K562 (cell line): Measurements from ENCODE around the gene KRTAP3-2. TPM values are rescaled to one million over a fixed set of nuclear protein-coding genes. Genes with fewer than 3 reads are reported as not detected.

ENCODE experiments used
- ATAC-seq: fragments of 200-7000 bp; cut with Tn5 transposase; 3 replicates; pipeline ENCODE4 v1.9.1; 2020; ENCODE audit warnings: moderate library complexity
- BruUV-seq: library from RNA; stranded (reverse); fragments of 400-500 nt; replicated peaks from 2 replicates; lab custom pipeline; 2021; lab: Mats Ljungman, UMichigan
- CTCF ChIA-PET: fragments of 300-600 bp; formaldehyde crosslinking; extraction: SDS; loops from one replicate; lab custom pipeline; 2021; ENCODE audit warnings: low intra/inter-chr PET ratio; lab: Yijun Ruan, JAX
- POLR2A ChIA-PET: fragments of 300-600, 350-650 bp; sonication (Branson Sonifier 250); formaldehyde crosslinking; extraction: SDS; loops from one replicate; lab custom pipeline; 2021; ENCODE audit warnings: antibody characterized with exemption, inconsistent platforms; lab: Yijun Ruan, JAX
- DNase-seq, 4 experiments: peaks; one replicate each; pipeline versions ENCODE4 v3.0.0 to v3.0.0-alpha.2; 2011 to 2018; ENCODE audit warnings: low spot score in 3 of 4, mixed read lengths in 3 of 4; ENCODE audit errors: extremely low read depth in 1 of 4
- FAIRE-seq: peaks from 2 replicates; lab custom pipeline; 2011; peaks lifted over from hg19 to GRCh38; lab: Jason Lieb, UNC
- H2AFZ ChIP-seq: 2 replicates; pipeline ENCODE4 v1.6.0; 2011; ENCODE audit warnings: low read depth, low read length, control low read depth, inconsistent platforms
- H3K27ac ChIP-seq: fragments of 200-600 bp; 3 replicates; pipeline ENCODE4 v1.8.0; 2011; ENCODE audit warnings: low read depth, mild to moderate bottlenecking, control low read depth, inconsistent platforms, low read length, moderate library complexity, mixed read lengths; ENCODE audit errors: extremely low read depth
- H3K27me3 ChIP-seq, 2 experiments: fragments of 300-600 bp in 1 of 2; 2 replicates in 1 of 2; 3 replicates in 1 of 2; pipeline versions ENCODE4 v1.6.0 to v1.8.0; 2011; ENCODE audit warnings: inconsistent platforms in 2 of 2, low read length in 2 of 2, mild to moderate bottlenecking in 1 of 2, mixed read lengths in 1 of 2, moderate library complexity in 1 of 2; ENCODE audit not compliant: control insufficient read depth in 2 of 2, insufficient read depth in 2 of 2
- H3K36me3 ChIP-seq: fragments of 300-600 bp; 3 replicates; pipeline ENCODE4 v1.8.0; 2011; ENCODE audit warnings: mild to moderate bottlenecking, low read length, inconsistent platforms; ENCODE audit not compliant: control insufficient read depth, insufficient read depth
- H3K4me1 ChIP-seq, 2 experiments: fragments of 200-600 bp in 1 of 2; replicated peaks in 1 of 2; 2 replicates in 1 of 2; 3 replicates in 1 of 2; pipeline versions ENCODE4 v1.5.1 to v1.8.0; 2011; ENCODE audit warnings: inconsistent platforms in 2 of 2, low read length in 2 of 2, mild to moderate bottlenecking in 1 of 2, mixed read lengths in 1 of 2, moderate library complexity in 1 of 2; ENCODE audit not compliant: control insufficient read depth in 2 of 2, insufficient read depth in 2 of 2
- H3K4me2 ChIP-seq: 2 replicates; pipeline ENCODE4 v1.6.1; 2011; ENCODE audit warnings: low read length, control low read depth, inconsistent platforms, mixed read lengths; ENCODE audit not compliant: insufficient read depth
- H3K4me3 ChIP-seq: fragments of 200-600 bp; sonication (generic), shearing (Covaris generic); 2 replicates; pipeline ENCODE4 v1.5.1; 2016; ENCODE audit warnings: control low read depth, inconsistent platforms
- H3K79me2 ChIP-seq: fragments of 200-600 bp; 3 replicates; pipeline ENCODE4 v1.8.0; 2011; ENCODE audit warnings: low read length, inconsistent platforms; ENCODE audit not compliant: control insufficient read depth, insufficient read depth
- H3K9ac ChIP-seq, 2 experiments: 2 replicates each; pipeline versions ENCODE4 v1.6.0 to v1.6.1; 2011; ENCODE audit warnings: low read depth in 2 of 2, low read length in 2 of 2, control low read depth in 1 of 2, inconsistent platforms in 1 of 2, mild to moderate bottlenecking in 1 of 2, mixed read lengths in 1 of 2; ENCODE audit not compliant: insufficient read depth in 1 of 2
- H3K9me1 ChIP-seq: one replicate; pipeline ENCODE4 v1.6.0; 2011; ENCODE audit warnings: inconsistent platforms, mild to moderate bottlenecking, low read length, moderate library complexity; ENCODE audit not compliant: control insufficient read depth, insufficient read depth
- H3K9me3 ChIP-seq: replicated peaks from 2 replicates; pipeline ENCODE4 v1.5.1; 2011; ENCODE audit warnings: low read depth, low read length, inconsistent platforms; ENCODE audit not compliant: control insufficient read depth, insufficient read depth
- H4K20me1 ChIP-seq: replicated peaks from 2 replicates; pipeline ENCODE4 v1.6.1; 2011; ENCODE audit warnings: low read length, inconsistent platforms, mixed read lengths; ENCODE audit not compliant: control insufficient read depth, insufficient read depth
- BRF1 ChIP-seq: IDR thresholded peaks from 3 replicates; pipeline ENCODE4 v1.6.1; 2011; ENCODE audit warnings: borderline replicate concordance, mild to moderate bottlenecking; ENCODE audit not compliant: insufficient read length; ENCODE audit errors: extremely low read depth
- EHMT2 ChIP-seq: fragments of 450-650 bp; IDR thresholded peaks from 2 replicates; pipeline ENCODE4 v1.6.1; 2018; ENCODE audit warnings: antibody characterized with exemption
- FOS ChIP-seq: IDR thresholded peaks from 3 replicates; pipeline ENCODE4 v1.6.1; 2011; ENCODE audit not compliant: insufficient read length; ENCODE audit errors: extremely low read depth
- FOXJ3 ChIP-seq: sonication (generic); formaldehyde crosslinking; IDR thresholded peaks from 2 replicates; pipeline ENCODE4 v1.4.0; 2020; ENCODE audit warnings: mild to moderate bottlenecking, missing genetic modification reagents
- HDAC3 ChIP-seq: fragments of 450-650 bp; IDR thresholded peaks from 2 replicates; pipeline ENCODE4 v1.6.1; 2018; ENCODE audit warnings: borderline replicate concordance, mild to moderate bottlenecking, moderate library complexity; ENCODE audit not compliant: partially characterized antibody
- MAFG ChIP-seq: fragments of 450-650 bp; conservative IDR thresholded peaks from 2 replicates; pipeline ENCODE4 v1.6.1; 2016; ENCODE audit warnings: missing genetic modification characterization, missing compliant biosample characterization
- NFIC ChIP-seq: fragments of 450-650 bp; IDR thresholded peaks from 2 replicates; pipeline ENCODE4 v1.6.1; 2017; ENCODE audit warnings: mild to moderate bottlenecking, inconsistent platforms
- PHB2 ChIP-seq: fragments of 450-650 bp; IDR thresholded peaks from 2 replicates; pipeline ENCODE4 v1.6.1; 2017; ENCODE audit warnings: low read depth
- POLR2H ChIP-seq: IDR thresholded peaks from 2 replicates; pipeline ENCODE4 v1.6.1; 2016; ENCODE audit warnings: missing genetic modification characterization, low read depth, mild to moderate bottlenecking, control low read depth, missing compliant biosample characterization, moderate library complexity
- RBM14 ChIP-seq: fragments of 200-400 bp; formaldehyde crosslinking; IDR thresholded peaks from 2 replicates; pipeline ENCODE4 v1.6.1; 2018; ENCODE audit warnings: low read depth, mild to moderate bottlenecking, low read length, moderate library complexity, borderline replicate concordance; ENCODE audit not compliant: insufficient read depth
- SPI1 ChIP-seq: IDR thresholded peaks from 2 replicates; pipeline ENCODE4 v1.6.1; 2011; ENCODE audit warnings: low read depth, low read length, control low read depth, borderline replicate concordance
- SRSF1 ChIP-seq: fragments of 200-400 bp; formaldehyde crosslinking; IDR thresholded peaks from 2 replicates; pipeline ENCODE4 v1.6.1; 2017; ENCODE audit warnings: mild to moderate bottlenecking, low read depth, low read length, moderate library complexity
- TRIM24 ChIP-seq, 2 experiments: fragments of 450-650 bp; IDR thresholded peaks; 2 replicates each; pipeline ENCODE4 v1.6.1; 2016
- ZNF282 ChIP-seq: sonication (generic); formaldehyde crosslinking; IDR thresholded peaks from 2 replicates; pipeline ENCODE4 v1.8.1; 2023; ENCODE audit warnings: missing genetic modification reagents
- in situ Hi-C: fragments of 300-500 bp; cut with MboI; formaldehyde crosslinking; loops from 4 replicates; pipeline ENCODE4 v1.15.0; 2018; ENCODE audit warnings: inconsistent platforms, mixed read lengths
- intact Hi-C: fragments of 100-400 bp; cut with micrococcal nuclease; formaldehyde crosslinking; loops from 2 replicates; pipeline ENCODE4 v1.14.2; 2022
- polyA plus RNA-seq, 8 experiments: library from polyadenylated mRNA; depleted of rRNA in 4 of 8; stranded (reverse) in 5 of 8; unstranded in 3 of 8; fragments of >200 nt; fragmentation: Nextera tagmentation in 2 of 8; fragmentation: Illumina TruSeq in 1 of 8; extraction: Ambion mirVana in 2 of 8; extraction: Trizol in 1 of 8; gene quantifications; 2 replicates each; pipeline versions ENCODE4 v1.2.1 to v1.2.3, GENCODE V29; 2011 to 2014; ENCODE audit warnings: inconsistent platforms in 1 of 8, missing spikeins in 1 of 8
- total RNA-seq, 7 experiments: library from RNA; depleted of rRNA in 6 of 7; stranded (reverse); fragments of >200 nt in 6 of 7; fragmentation: Illumina TruSeq in 2 of 7; extraction: Trizol in 2 of 7; gene quantifications; 2 replicates each; pipeline versions ENCODE4 v1.2.1 to v1.2.3, GENCODE V29; 2011 to 2021; ENCODE audit warnings: low replicate concordance in 1 of 7
- TF ChIP-seq, protein P1 (sequence below): fragments of 250-450 bp; sonication (Bioruptor Pico); IDR thresholded peaks from 2 replicates; pipeline ENCODE4 v1.4.0; 2020; ENCODE audit warnings: mild to moderate bottlenecking
- TF ChIP-seq, protein P2 (sequence below): fragments of 450-650 bp; IDR thresholded peaks from 2 replicates; pipeline ENCODE4 v1.6.1; 2018; ENCODE audit warnings: mild to moderate bottlenecking, low read depth; ENCODE audit not compliant: partially characterized antibody

KRTAP3-2 gene
- total and polyA plus RNA-seq, 9 of the 15 experiments (the other 6 are each of a cell fraction or from before 2014, with no cell fraction given) = not detected

GRCh38 chr17:41024697-41025096 is 25.0 kb upstream of the KRTAP3-2 start (continued):
- TF ChIP-seq, protein P1, sequence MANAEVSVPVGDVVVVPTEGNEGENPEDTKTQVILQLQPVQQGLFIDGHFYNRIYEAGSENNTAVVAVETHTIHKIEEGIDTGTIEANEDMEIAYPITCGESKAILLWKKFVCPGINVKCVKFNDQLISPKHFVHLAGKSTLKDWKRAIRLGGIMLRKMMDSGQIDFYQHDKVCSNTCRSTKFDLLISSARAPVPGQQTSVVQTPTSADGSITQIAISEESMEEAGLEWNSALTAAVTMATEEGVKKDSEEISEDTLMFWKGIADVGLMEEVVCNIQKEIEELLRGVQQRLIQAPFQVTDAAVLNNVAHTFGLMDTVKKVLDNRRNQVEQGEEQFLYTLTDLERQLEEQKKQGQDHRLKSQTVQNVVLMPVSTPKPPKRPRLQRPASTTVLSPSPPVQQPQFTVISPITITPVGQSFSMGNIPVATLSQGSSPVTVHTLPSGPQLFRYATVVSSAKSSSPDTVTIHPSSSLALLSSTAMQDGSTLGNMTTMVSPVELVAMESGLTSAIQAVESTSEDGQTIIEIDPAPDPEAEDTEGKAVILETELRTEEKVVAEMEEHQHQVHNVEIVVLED (CRISPR knock-in tag) = no peak
- TF ChIP-seq EHMT2 = no peak
- TF ChIP-seq MAFG (tag) = no peak

GRCh38 chr17:41020336-41020735 is 20.6 kb upstream of the KRTAP3-2 start:
- ChIA-PET CTCF (no interaction called here), POLR2A (interaction anchor here (0.6 to 1.0 kb wide), 2 partner anchors 8 to 37 kb away, joined by 3 read pairs; no protein-coding TSS in a partner anchor)
- H3K9me1 ChIP-seq = no peaks in the 10 kb centered on the region
- BruUV-seq = no TSS peak
- H3K36me3 ChIP-seq = no peaks in the 10 kb centered on the region
- H3K27me3 ChIP-seq = 0 out of 5 replicates have a peak, but pooled peaks cover 0 to 3% of the 10 kb centered on the region in 2 experiments
- in situ Hi-C loops (no loop called here), intact Hi-C loops (no loop called here)
- H2AFZ ChIP-seq = no peak overlapping the region
- no peaks in the 10 kb centered on the region for H3K4me1 ChIP-seq
- FAIRE-seq (no peak), ATAC-seq (no peak), DNase-seq (no peak)
- H3K4me3 ChIP-seq = no peak overlapping the region
- H4K20me1 ChIP-seq = no peaks in the 10 kb centered on the region
- H3K9ac ChIP-seq = no peak overlapping the region
- no peaks in the 10 kb centered on the region for H3K79me2 ChIP-seq
- H3K4me2 ChIP-seq = no peak overlapping the region
- no peaks in the 10 kb centered on the region for H3K9me3 ChIP-seq
- TF ChIP-seq FOXJ3 (CRISPR knock-in tag) = no peak
- TF ChIP-seq RBM14 = no peak
- TF ChIP-seq TRIM24 (IDR thresholded peaks at IDR 0.05) = no peak
- TF ChIP-seq HDAC3 = no peak
- TF ChIP-seq, protein P2, sequence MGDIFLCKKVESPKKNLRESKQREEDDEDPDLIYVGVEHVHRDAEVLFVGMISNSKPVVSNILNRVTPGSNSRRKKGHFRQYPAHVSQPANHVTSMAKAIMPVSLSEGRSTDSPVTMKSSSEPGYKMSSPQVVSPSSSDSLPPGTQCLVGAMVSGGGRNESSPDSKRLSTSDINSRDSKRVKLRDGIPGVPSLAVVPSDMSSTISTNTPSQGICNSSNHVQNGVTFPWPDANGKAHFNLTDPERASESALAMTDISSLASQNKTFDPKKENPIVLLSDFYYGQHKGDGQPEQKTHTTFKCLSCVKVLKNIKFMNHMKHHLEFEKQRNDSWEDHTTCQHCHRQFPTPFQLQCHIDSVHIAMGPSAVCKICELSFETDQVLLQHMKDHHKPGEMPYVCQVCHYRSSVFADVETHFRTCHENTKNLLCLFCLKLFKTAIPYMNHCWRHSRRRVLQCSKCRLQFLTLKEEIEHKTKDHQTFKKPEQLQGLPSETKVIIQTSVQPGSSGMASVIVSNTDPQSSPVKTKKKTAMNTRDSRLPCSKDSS = no peak
- no peak for TF ChIP-seq FOS
- TF ChIP-seq NFIC = no peak
- TF ChIP-seq PHB2 = no peak
- no peak for TF ChIP-seq ZNF282 (CRISPR knock-in tag)
- TF ChIP-seq POLR2H (tag) = no peak
- no peak for TF ChIP-seq BRF1
- TF ChIP-seq SPI1 = no peak
- no peak for TF ChIP-seq SRSF1
- no peak overlapping the region for H3K27ac ChIP-seq
